K562 (cell line): ENCODE measurements around the gene ZNF222. TPM values are rescaled to one million over a fixed set of nuclear protein-coding genes. Genes with fewer than 3 reads are reported as not detected.
A peak's percentile ranks its signal among the peaks of the same experiment; 100 is the strongest.

Experiments
- ATF7 ChIP-seq: fragments of 450-650 bp; IDR thresholded peaks from 2 replicates; pipeline ENCODE4 v1.7.1; 2014; ENCODE audit warnings: mild to moderate bottlenecking, moderate library complexity
- BRCA1 ChIP-seq, 2 experiments: fragments of 450-650 bp in 1 of 2; sonication (generic) in 1 of 2; formaldehyde crosslinking in 1 of 2; IDR thresholded peaks; 2 replicates each; pipeline versions ENCODE4 v1.5.0 to v1.6.1; 2017 to 2020; ENCODE audit warnings: mild to moderate bottlenecking in 1 of 2, missing genetic modification reagents in 1 of 2
- CBX5 ChIP-seq: IDR thresholded peaks from 2 replicates; pipeline ENCODE4 v1.6.1; 2014; ENCODE audit warnings: low read depth, borderline replicate concordance
- DMBX1 ChIP-seq: fragments of 250-450 bp; sonication (Bioruptor Pico); IDR thresholded peaks from 2 replicates; pipeline ENCODE4 v1.8.0; 2022; ENCODE audit warnings: inconsistent platforms, mild to moderate bottlenecking, moderate library complexity, borderline replicate concordance
- E2F6 ChIP-seq, 2 experiments: IDR thresholded peaks; 2 replicates each; pipeline ENCODE4 v1.6.1; 2011; ENCODE audit warnings: borderline replicate concordance in 1 of 2, control low read depth in 1 of 2, low read depth in 1 of 2, low read length in 1 of 2, mild to moderate bottlenecking in 1 of 2, mixed read lengths in 1 of 2, moderate library complexity in 1 of 2; ENCODE audit not compliant: insufficient read depth in 1 of 2, insufficient read length in 1 of 2, poor library complexity in 1 of 2, severe bottlenecking in 1 of 2; ENCODE audit errors: extremely low read depth in 1 of 2
- ETS2 ChIP-seq: IDR thresholded peaks from 2 replicates; pipeline ENCODE4 v1.6.1; 2016; ENCODE audit warnings: borderline replicate concordance, missing genetic modification characterization, mild to moderate bottlenecking, moderate library complexity, missing compliant biosample characterization; ENCODE audit not compliant: poor library complexity, severe bottlenecking
- GATA2 ChIP-seq: sonication (generic); formaldehyde crosslinking; IDR thresholded peaks from 2 replicates; pipeline ENCODE4 v1.4.0; 2020; ENCODE audit warnings: mild to moderate bottlenecking, missing genetic modification reagents
- MTA3 ChIP-seq: fragments of 450-650 bp; formaldehyde crosslinking; IDR thresholded peaks from 2 replicates; pipeline ENCODE4 v1.6.1; 2017; ENCODE audit warnings: mild to moderate bottlenecking, borderline replicate concordance
- PHF8 ChIP-seq: fragments of 200-600 bp; sonication (generic); IDR thresholded peaks from 2 replicates; pipeline ENCODE4 v1.6.1; 2012; ENCODE audit warnings: mixed run types, mild to moderate bottlenecking, inconsistent platforms, low read length, moderate library complexity, borderline replicate concordance
- POLR2B ChIP-seq: fragments of 450-650 bp; IDR thresholded peaks from 2 replicates; pipeline ENCODE4 v1.6.1; 2018; ENCODE audit warnings: low read depth; ENCODE audit not compliant: partially characterized antibody
- POU5F1 ChIP-seq: fragments of 150-350 bp; IDR thresholded peaks from 2 replicates; pipeline ENCODE4 v1.6.1; 2014; ENCODE audit warnings: borderline replicate concordance, low read length, low read depth, mild to moderate bottlenecking; ENCODE audit not compliant: partially characterized antibody
- RHOXF2B ChIP-seq: fragments of 250-450 bp; sonication (Bioruptor Pico); conservative IDR thresholded peaks from 2 replicates; pipeline ENCODE4 v1.5.1; 2021
- SIX5 ChIP-seq, 2 experiments: IDR thresholded peaks; 2 replicates each; pipeline ENCODE4 v1.6.1; 2011; ENCODE audit warnings: low read length in 2 of 2, borderline replicate concordance in 1 of 2, low read depth in 1 of 2, mild to moderate bottlenecking in 1 of 2, moderate library complexity in 1 of 2; ENCODE audit not compliant: insufficient read depth in 1 of 2
- SPI1 ChIP-seq: IDR thresholded peaks from 2 replicates; pipeline ENCODE4 v1.6.1; 2011; ENCODE audit warnings: low read depth, low read length, control low read depth, borderline replicate concordance
- TCF3 ChIP-seq: sonication (generic); formaldehyde crosslinking; IDR thresholded peaks from 2 replicates; pipeline ENCODE4 v1.4.0; 2020; ENCODE audit warnings: mild to moderate bottlenecking, missing genetic modification reagents
- USF2 ChIP-seq: sonication (generic); formaldehyde crosslinking; IDR thresholded peaks from 2 replicates; pipeline ENCODE4 v1.5.0; 2020; ENCODE audit warnings: missing genetic modification reagents
- ZNF23 ChIP-seq: fragments of 250-450 bp; sonication (Bioruptor Pico); IDR thresholded peaks from 2 replicates; pipeline ENCODE4 v1.4.0; 2020; ENCODE audit warnings: mild to moderate bottlenecking
- ZNF311 ChIP-seq: fragments of 250-450 bp; sonication (Bioruptor Pico); IDR thresholded peaks from 2 replicates; pipeline ENCODE4 v1.4.0; 2020; ENCODE audit warnings: mild to moderate bottlenecking, moderate library complexity
- ZNF324 ChIP-seq: fragments of 250-450 bp; sonication (Bioruptor Pico); IDR thresholded peaks from 2 replicates; pipeline ENCODE4 v1.4.0; 2020; ENCODE audit warnings: mild to moderate bottlenecking
- ZNF551 ChIP-seq: fragments of 250-450 bp; sonication (Bioruptor Pico); IDR thresholded peaks from 2 replicates; pipeline ENCODE4 v1.5.0; 2021; ENCODE audit warnings: mild to moderate bottlenecking, moderate library complexity
- ZNF766 ChIP-seq: fragments of 200-800 bp; sonication (Bioruptor generic); conservative IDR thresholded peaks from 2 replicates; pipeline ENCODE4 v1.6.1; 2016; ENCODE audit warnings: missing genetic modification characterization, missing compliant biosample characterization
- polyA plus RNA-seq, 8 experiments: library from polyadenylated mRNA; depleted of rRNA in 4 of 8; stranded (reverse) in 5 of 8; unstranded in 3 of 8; fragments of >200 nt; fragmentation: Nextera tagmentation in 2 of 8; fragmentation: Illumina TruSeq in 1 of 8; extraction: Ambion mirVana in 2 of 8; extraction: Trizol in 1 of 8; gene quantifications; 2 replicates each; pipeline versions ENCODE4 v1.2.1 to v1.2.3, GENCODE V29; 2011 to 2014; ENCODE audit warnings: inconsistent platforms in 1 of 8, missing spikeins in 1 of 8
- total RNA-seq, 7 experiments: library from RNA; depleted of rRNA in 6 of 7; stranded (reverse); fragments of >200 nt in 6 of 7; fragmentation: Illumina TruSeq in 2 of 7; extraction: Trizol in 2 of 7; gene quantifications; 2 replicates each; pipeline versions ENCODE4 v1.2.1 to v1.2.3, GENCODE V29; 2011 to 2021; ENCODE audit warnings: low replicate concordance in 1 of 7
- TF ChIP-seq, protein P1 (sequence below): fragments of 250-450 bp; sonication (Bioruptor Pico); IDR thresholded peaks from 2 replicates; pipeline ENCODE4 v1.8.0; 2021; ENCODE audit warnings: mild to moderate bottlenecking, moderate library complexity
- TF ChIP-seq, protein P2 (sequence below): sonication (generic); formaldehyde crosslinking; IDR thresholded peaks from 2 replicates; pipeline ENCODE4 v1.8.1; 2022; ENCODE audit warnings: missing genetic modification reagents

ZNF222 gene
- total and polyA plus RNA-seq, 9 of the 15 experiments (the other 6 are each of a cell fraction or from before 2014, with no cell fraction given): 2.3 to 4.5 (median 3.0) TPM

DNA sequence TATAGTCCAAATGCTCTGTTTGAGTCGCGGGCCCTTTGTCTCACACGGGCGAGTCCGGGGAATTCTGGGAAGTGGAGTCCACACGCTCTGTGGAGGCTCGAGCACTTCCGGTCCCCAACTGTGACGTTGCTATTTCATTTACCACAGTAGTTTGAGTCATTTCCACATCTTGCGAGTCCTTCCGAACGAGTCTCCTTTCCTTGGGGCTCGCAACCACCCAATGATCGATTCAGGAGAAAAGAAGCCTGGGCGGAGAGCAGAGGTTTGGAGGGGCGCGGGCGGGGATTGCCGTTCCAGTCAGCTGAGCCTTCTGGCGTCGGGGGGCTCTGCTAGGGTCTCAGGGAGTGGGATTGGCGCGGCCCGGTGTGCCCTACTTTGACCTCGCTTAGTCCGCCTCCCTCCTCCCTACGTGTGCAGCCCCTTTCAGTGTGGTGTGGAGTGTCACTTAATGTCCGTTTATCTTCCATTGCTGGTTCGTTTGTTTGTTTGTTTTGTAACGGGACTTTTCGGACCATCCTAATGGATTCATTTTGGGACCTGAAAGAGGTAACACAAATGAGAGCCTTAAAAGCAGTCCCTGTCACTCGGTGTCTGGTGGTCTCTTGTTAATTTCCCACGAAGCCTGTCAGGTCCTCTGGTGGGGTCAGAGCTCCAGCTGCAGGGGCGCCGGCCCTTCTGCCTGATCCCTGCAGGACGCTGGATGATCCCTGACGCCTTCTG is at the start of gene ZNF222 (continued):
- peak; percentile 57 for TF ChIP-seq POLR2B
- no peak for TF ChIP-seq CBX5
- TF ChIP-seq TCF3: no peak
- TF ChIP-seq, protein P1, sequence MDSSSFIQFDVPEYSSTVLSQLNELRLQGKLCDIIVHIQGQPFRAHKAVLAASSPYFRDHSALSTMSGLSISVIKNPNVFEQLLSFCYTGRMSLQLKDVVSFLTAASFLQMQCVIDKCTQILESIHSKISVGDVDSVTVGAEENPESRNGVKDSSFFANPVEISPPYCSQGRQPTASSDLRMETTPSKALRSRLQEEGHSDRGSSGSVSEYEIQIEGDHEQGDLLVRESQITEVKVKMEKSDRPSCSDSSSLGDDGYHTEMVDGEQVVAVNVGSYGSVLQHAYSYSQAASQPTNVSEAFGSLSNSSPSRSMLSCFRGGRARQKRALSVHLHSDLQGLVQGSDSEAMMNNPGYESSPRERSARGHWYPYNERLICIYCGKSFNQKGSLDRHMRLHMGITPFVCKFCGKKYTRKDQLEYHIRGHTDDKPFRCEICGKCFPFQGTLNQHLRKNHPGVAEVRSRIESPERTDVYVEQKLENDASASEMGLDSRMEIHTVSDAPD: no peak
- no peak for TF ChIP-seq ZNF324
- TF ChIP-seq SPI1: peak; percentile 48; the same call in 1 of the 2 replicates
- no peak for TF ChIP-seq E2F6 (IDR thresholded peaks at IDR 0.05; ENCODE audit: borderline replicate concordance in 1 of 2, extremely low read depth in 1 of 2, insufficient read depth in 1 of 2, insufficient read length in 1 of 2, low read depth in 1 of 2, low read length in 1 of 2, poor library complexity in 1 of 2, severe bottlenecking in 1 of 2)
- TF ChIP-seq BRCA1 (IDR thresholded peaks at IDR 0.05): no peak
- no peak for TF ChIP-seq BRCA1 (CRISPR knock-in tag; IDR thresholded peaks at IDR 0.05)
- no peak for TF ChIP-seq USF2 (CRISPR knock-in tag)
- TF ChIP-seq, protein P2, sequence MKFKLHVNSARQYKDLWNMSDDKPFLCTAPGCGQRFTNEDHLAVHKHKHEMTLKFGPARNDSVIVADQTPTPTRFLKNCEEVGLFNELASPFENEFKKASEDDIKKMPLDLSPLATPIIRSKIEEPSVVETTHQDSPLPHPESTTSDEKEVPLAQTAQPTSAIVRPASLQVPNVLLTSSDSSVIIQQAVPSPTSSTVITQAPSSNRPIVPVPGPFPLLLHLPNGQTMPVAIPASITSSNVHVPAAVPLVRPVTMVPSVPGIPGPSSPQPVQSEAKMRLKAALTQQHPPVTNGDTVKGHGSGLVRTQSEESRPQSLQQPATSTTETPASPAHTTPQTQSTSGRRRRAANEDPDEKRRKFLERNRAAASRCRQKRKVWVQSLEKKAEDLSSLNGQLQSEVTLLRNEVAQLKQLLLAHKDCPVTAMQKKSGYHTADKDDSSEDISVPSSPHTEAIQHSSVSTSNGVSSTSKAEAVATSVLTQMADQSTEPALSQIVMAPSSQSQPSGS (CRISPR knock-in tag): no peak
- TF ChIP-seq ZNF766 (CRISPR knock-in tag): no peak
- no peak for TF ChIP-seq POU5F1
- TF ChIP-seq RHOXF2B (CRISPR knock-in tag): no peak
- no peak for TF ChIP-seq ZNF311 (CRISPR knock-in tag)
- no peak for TF ChIP-seq GATA2 (CRISPR knock-in tag)
- TF ChIP-seq SIX5 (IDR thresholded peaks at IDR 0.05; ENCODE audit: borderline replicate concordance in 1 of 2, insufficient read depth in 1 of 2, low read depth in 1 of 2, low read length in 2 of 2): peak; percentile 61 to 68; a peak in 3 of 4 replicates
- no peak for TF ChIP-seq ZNF23
- peak; percentile 75 for TF ChIP-seq ATF7
- TF ChIP-seq ZNF551 (CRISPR knock-in tag): no peak
- 0 out of 2 replicates have a peak, but pooled peaks have one; percentile 41 for TF ChIP-seq MTA3
- TF ChIP-seq PHF8: peak; percentile 69; the same call in 1 of the 2 replicates
- TF ChIP-seq ETS2: no peak
- TF ChIP-seq DMBX1 (CRISPR knock-in tag): no peak
